HG02571 (cell line): ENCODE data around the gene LRRC46.

Experiments
- ATAC-seq: cut with Tn5 transposase; IDR thresholded peaks from one replicate; pipeline ENCODE4 v1.9.1; 2021; ENCODE audit warnings: mild to moderate bottlenecking, moderate library complexity; ENCODE audit not compliant: unreplicated experiment

Gene LRRC46

DNA sequence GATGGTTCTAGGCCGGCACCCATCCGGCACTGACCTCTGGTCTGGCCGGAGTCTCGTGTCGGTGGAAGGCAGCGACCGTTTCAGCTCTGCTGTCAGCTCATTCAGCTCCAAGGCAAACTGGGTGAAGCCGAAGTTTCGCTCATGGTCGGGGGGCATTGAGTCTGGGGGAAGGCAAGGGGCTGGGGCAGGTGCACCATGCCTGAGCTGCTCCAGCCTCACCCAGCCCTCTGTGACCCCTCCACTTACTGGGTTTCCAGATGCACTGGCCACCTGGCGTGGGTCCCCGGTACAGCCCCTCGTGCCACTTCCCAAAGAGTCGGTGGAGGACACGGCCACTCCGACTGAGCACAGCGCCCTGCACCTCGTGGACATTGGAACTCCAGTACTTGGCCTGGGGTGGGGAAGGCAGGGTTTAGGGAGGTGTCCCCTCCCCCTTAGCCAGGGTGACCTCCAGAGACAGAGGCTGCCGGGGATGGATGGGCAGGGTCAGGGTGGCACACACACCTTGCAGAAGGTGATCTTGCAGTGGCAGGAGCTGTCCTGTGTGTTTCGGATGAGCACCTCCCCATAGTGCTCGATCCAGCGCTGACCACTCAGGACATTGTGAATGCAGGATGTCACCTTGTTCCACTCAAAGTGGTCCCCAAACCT, 22.5 kb upstream of the LRRC46 start:
- ATAC-seq: no peak

DNA sequence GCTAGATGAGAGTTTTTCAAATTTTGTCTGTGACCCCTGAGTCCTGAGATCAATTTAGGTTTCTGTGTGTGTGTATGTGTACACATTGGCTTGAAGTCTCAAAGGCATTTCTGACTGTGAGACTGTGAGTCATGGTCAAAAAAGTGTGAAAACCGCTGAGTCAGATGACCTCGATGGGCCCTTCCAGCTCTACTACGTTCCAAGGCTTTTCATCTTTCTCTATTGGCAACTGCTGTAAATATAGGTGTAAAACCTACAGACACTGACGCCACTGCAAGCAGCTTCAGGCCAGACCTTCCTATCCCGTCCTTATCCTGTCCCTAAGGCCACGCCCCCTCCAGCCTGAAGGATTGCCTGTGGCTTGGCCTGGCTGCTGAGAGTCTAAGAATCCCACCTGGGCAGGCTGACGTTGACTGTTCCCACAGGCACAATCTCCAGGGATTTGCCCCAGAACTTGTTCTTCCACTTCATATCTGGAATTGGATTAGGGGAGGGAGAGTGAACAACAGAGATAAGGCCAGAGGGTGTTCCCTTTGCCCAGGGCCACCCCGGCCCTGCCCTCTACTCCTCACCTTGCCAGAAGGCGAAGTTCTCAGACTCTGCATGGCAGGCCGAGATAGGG, 21.2 kb upstream of the LRRC46 start:
- no peak for ATAC-seq

DNA sequence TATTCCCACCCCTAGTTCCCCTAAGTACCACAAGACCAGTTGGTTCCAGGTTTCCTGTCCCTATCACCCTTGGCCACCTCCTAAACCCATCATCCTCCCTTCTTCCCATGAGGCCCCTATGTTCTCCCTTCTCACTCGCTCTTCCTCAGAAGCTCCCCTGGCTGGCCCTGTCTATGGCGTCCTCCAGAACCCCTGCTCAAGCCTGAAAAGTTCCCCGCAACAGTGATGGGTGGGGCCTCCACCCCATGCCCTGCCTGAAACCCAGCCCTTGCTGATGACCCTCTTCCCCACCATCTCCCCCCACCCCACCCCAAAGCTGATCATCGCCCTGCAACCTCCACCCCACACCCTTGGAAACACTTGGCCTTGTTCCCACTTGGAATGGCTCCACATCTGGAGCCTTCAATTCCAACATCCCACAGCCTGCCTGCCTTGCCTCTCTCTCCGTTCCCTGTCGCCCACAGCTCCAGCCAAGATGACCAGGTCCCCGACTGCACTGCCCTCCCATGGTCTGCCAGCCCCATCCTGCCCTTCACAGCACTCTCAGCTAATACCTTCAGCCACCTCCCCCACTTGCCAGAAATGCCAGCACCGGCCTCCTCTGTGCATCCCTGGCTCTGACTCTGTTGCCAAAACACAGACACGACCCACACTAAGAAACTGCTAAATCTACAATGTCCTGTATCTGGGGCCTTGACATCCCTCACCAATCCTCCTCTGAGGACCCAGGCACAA, 20.4 kb upstream of the LRRC46 start:
- no peak for ATAC-seq

DNA sequence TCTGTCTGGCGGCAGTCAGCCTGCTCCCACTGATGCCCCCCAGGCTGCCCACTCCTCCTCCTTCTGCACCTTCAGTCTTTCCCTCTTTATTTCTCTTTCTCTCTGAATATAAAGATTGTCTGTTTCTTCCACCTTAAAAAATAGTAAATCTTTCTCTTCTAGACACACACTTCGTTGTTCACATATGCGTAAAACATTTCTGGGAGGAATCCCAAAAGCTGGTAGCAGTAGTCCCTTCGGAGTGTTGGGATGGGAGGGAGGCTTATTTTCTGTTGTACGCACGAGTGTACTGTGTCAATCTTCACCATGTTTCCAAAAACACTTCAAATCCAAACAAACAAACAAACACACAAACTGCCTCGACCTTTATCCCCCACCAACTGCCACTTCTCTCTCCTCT, 19.8 kb upstream of the LRRC46 start:
- ATAC-seq: no peak

DNA sequence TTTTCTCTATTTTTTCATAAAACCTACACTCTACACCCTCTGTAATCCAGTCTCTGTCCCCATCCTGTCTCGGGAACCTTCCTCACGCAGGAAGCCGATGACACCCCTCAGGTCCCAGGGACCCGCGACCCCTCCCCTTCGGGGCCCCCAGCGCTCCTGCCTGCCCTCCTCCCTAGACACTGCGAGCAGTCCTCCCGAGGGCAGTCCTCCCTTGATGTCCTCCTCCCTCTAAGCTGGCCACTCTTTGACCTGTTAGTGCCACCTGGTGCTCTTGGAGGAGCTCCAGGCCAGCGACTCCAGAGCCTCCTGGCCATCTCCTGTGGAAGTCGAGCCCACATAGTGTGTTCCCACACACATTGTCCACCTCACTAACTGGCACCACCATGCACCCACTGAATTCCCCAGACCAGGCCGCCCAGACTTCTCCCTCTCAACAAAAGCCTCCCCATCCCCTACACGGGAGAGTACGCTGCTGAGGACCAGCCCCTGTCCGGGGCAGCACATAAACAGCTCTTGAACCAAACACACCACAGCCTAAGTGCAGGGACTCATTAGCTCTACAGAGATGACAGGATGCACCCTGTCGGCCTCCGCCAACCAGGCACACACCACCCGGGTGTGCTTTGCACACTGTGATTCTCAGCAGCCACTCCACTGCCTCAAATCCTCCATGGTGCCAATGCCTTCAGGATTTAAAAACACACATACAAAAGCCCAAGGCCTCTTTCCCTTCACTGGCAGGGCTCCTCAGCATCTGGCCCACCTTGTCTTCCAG, 19.1 kb upstream of the LRRC46 start:
- ATAC-seq: no peak

DNA sequence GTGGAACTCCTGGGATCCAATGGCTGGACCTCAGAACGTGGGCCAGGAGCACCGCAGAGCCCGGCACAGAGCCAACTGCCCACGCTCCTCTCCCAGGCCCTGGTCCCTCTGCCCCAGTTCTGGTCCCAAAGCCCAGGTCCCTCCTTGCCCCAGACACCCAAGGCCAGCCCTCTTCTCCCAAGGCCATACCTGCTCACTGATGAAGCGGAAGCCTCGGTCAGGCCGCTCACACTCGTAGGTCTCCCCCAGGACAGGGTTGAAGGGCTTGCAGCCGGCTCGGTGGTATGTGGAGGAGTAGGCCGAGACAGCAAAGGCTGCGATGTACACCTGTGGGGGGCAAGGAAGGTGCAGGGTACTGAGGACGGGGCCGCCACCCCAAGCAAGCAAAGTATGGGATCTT, 18.4 kb upstream of the LRRC46 start:
- ATAC-seq: no peak

DNA sequence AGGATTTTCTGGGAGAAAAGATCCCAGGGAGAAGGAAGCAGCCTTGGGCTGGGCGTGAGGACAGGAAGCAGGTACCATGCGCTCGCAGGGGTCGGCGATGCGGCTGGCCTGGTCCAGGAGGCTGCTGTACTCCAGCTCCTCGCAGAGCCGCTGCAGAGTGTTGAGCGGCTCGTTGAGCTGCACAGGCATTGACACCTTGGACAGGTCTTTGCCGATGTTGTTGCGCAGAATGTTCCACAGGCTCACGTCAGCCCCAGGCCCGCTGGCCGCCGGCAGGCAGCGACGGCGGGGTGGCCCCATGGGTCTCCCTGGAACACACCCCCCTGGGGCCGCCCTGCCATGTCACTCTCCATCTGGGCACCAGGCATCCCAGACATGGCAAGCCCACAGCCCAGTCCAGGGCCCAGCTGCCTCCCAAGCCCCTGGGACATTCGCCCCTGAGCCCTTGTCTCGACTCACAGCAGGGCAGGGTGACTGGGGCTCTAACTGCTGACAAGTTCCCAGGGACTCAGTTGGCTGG, 17.9 kb upstream of the LRRC46 start:
- ATAC-seq: no peak

DNA sequence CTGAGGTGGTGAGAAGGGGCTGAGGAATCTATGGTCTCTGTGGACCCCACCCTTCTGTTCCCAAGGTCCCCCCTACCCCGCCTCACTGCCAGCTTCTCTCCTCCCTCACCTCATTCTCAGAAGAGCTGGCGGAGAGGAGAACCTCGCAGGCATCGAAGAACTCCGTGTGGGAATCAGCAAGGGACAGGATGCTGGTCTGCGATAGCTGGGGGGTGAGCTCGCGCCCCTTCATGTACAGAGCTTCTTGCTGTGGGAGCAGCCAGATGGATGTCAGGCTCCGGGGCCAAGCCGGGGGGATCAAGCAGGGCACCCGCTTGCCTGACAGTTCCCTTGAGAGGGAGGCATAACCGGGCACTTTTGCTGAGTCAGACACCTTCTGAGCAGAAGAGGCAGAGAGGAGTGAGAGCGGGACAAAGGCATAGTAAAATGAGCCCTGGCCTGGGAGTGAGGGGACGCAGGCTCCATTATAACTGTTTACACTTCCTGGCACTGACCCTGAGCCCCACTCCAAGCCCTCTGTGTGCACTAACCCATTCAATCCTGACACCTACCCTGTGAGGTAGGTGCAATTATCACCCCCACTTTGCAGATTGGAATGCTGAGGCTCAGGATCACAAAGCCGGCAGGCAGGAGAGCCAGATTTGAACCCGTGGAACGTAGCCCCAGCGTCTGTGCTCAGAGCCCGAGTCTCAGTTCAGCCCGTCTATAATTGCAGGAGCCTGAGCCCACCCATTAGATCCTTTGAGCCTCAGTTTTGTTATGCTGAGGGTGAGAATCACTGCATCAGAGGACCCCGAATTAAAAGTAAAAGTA, 16.2 kb upstream of the LRRC46 start:
- ATAC-seq: no peak

DNA sequence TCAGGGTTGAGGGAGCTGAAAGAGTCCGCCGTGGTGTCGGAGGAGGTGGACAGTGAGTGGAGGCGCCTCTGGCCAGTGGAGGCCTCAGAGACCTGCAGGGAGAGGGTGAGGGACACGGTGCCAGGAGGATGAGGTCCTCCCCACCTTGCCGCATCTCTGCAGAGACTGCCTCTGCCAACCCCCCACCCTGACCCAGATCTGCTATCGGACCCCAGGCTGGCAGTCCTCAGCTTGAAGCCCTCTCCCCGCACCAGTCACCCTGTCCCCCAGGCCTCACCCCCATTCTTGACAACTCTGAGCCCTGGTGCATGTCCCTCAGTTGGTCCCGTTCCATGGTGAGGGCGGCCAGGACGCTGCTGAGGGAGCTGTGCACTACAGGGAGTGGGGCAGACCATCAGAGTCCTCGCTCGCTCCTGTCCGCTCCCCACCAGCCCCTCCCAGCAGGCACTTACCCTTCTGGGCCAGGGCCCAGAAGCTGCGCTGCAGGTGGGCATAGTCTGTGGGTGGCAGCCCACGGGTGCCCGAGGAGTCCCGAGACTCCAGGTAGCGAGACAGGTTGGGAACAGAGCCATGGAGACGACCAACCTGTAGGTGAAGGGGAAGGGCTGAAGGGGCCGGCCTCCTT, 15.2 kb upstream of the LRRC46 start:
- no peak for ATAC-seq

DNA sequence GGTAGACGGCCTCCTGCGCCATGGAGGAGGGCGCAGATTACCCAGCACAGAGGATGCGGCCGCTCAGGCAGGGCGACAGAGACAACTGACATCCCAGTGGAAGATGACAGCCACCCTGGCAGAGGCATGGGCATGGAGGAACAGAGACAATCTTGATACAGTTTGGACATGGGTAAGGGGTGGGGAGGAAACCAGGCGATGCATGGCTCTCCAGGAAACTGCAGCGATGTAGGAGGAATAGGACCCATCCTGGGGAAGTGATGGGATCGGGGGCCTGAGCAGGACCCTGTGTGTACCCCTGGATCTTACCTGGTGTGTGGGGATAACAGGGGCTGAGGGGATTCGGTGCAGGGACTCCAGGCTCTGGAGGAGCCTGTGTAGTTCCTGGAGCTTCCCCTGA, 14.5 kb upstream of the LRRC46 start:
- no peak for ATAC-seq

DNA sequence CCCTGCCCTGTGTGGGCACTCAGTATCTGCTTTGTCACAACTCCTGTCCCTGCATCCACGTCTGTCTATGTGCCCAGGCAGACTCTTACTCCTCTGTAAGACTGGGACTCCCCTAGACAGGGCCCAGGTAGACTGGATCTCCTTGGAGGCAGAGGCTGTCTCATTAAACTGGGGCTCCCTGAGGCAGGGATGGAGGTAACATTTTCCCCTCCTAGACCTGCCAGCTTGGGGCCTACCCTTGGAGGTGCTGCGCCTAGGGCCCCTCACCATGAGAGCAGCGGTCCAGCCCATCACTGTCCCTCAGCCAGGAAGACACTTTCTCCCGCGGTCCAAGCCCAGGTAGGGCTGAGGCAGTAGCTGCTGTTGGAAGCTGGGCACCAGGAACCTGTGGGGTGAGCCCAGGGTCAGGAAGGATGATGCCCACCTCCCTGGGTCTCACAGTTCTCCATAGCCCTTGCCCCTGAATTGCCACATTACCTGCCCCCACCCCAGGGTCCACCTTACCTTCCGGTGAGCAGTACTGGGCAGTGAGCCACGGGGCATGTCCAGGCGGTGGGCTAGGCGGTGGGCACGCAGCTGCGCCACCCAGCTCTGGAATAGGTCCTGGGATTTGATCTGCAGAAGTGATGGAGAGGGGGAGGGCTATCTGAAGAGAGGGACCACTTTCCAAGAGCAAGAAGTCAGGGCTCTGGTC, 13.3 kb upstream of the LRRC46 start:
- no peak for ATAC-seq

DNA sequence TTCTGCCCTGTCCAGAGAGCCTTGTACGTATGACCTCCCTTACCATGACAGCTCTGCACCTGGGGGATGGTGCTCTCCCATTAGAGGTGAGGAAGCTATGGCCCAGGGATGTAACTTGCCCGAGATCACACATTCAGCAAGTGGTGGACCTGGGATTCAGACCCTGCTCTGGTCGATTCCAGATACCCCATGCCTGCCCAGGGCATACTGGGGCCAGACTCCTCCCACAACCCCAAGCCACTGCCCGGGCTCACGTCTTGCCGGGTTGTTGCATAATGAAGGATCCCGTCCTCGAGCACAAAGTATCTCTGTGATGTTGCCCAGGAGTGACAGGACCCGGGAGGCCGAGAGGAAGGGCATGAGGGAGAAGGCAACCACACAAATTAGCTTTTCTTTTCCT, 12.0 kb upstream of the LRRC46 start:
- no peak for ATAC-seq

DNA sequence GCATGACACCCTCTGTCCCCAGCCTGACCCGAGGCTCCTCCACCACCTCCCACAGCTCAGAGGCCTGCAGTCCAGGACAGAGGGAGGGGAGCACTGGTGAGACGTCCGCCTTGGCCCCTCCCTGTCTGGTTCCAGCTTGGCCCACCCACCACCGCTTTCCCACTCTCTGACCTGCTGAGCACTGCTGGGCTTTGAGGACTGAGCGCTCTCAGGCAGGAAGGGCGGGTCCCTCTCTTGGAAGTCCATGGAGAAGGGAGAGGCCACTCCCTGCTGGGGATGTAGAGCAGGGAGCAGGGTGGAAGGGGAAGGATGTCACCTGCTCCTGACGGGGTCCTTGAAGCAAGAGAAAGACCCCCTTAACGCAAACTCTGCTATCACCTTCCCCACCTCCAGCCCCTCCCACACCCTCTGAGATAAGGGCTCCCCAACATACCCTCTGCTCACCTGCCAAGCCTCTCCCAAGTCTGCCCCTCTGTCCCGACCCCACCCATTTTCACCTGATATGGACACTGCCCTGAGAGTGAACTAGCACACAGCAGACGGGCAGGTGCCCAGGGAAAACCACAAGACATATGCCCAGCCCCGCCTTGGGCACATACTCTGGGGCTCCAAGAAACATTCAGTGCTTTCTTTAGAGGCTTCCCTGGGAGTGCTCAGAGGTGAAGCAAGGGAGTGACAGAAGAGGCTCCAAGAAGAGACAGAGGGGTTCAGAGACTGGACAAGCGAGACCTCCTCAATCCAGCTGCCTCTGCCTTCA, 11.3 kb upstream of the LRRC46 start:
- ATAC-seq: no peak

DNA sequence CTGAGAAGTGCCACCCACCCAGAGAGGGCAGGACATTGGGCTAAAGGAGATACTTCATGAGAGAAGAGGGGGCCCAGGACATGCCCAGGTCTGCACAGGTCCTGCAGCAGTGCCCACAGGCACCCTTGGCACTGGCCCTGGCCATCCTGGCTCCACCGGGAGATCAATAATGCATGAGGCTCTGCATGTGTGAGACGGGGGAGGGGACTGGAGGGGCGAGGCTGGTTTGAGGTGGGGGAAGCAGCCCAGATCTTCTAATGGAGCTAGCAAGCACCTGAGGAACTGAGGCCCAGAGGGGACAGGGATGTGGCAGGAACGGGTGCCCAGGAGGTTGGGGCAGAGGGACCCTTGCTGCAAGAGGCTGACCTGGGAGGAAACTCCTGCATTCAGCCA, 10.4 kb upstream of the LRRC46 start:
- ATAC-seq: no peak

DNA sequence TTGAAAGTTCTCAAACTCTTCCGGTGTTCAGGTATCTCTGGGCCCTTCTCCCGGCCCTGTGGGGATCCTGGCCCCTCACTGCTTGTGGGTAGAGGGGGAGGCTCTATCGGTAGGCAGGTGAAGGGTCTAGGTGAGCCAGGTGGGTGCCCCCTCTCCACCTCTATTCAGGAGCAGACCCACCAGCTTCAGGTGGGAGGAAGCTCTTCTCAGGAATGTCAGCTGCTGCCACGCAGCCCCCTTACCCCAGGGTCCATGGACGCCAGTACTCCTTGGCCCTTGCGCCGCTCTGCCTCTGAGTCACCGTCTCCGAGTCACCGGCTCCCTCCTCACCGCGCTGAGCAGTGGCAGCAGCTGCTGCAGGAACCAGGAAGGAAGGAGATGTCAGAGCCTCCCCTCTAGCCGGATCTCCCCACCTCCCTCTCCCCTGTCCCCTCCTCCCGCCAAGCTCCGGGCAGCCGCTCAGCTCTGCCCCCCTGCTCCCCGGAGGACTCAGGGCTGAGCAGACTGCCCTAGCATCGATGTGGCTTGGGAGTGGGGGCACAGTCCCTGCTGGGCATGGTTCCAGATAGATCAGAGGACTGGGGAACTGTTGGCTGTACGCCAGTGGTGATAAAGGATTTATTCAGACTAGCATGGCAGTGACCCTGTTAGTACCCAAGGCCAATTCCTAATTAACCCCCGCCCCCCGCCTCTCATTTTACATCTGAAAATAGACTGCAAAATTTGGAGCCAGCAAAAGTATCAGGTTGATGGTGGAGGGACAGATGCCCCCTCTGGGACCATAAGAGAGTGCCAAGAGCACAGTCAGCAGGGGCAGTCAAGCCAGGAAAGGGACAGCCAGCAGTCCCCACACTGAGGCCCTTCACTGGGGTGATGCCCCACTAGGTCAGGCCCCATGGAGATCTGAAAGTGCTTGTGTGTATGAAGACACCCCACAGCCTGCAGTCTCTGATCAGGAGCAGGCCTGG, 9.8 kb upstream of the LRRC46 start, which contains the start of gene OSBPL7:
Gene OSBPL7 (minus strand): TSS at position 371 of the 968 bp plus-strand sequence. CDS start 1,516 bp downstream, outside the sequence.
- ATAC-seq: peak; percentile 58

DNA sequence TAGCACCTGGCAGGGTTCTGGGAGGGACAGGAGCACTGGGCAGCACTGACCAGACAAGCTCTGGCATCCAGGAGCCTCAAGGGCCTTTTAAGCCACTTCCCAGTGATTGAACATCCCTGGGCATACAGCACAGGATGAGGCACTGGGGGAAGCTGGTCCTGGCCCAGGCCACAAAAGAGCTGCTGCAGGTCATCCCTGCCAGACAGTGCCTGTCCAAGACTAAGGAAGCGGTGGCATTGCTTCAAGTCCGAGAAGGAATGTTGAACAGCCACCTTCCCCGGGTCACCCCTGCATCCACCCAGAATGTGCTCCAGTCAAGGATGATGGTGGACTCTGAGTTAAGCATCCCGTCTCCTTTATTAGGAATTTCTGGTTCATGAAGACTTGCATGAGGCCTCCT, 8.7 kb upstream of the LRRC46 start:
- ATAC-seq: no peak

DNA sequence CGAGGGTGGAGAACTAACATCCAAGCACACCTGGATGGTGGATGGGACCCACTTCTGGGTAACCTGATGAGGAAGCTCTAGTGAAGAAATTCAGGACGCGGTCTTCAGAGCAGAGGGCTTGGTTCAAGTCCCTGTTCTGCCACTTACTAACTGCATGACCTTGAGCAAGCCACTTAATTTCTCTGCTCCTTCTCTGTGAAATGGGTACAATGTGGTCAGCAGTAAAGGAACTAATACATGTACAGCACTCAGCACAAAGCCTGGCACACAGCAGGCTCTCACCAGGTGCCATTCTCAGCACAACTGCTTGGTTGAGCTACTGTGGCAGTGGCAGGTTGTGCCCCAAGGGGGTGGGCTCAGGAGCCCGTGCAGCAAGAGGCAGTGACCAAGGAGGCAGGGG, 8.0 kb upstream of the LRRC46 start:
- no peak for ATAC-seq
